IMR-90 (cell line): ENCODE results near the gene ACE. TPM values are rescaled to one million over a fixed set of nuclear protein-coding genes. Genes with fewer than 3 reads are reported as not detected.

Experiments used
- ATAC-seq: fragments of 200-7000 bp; cut with Tn5 transposase; 2 replicates; pipeline ENCODE4 v1.9.1; 2020; ENCODE audit warnings: low read depth, mild to moderate bottlenecking, moderate library complexity
- BruUV-seq: library from RNA; stranded (reverse); fragments of 400-500 nt; replicated peaks from 2 replicates; lab custom pipeline; 2021; lab: Mats Ljungman, UMichigan
- CTCF ChIA-PET: fragments of 300-600 bp; formaldehyde crosslinking; extraction: SDS; loops from one replicate; lab custom pipeline; 2021; ENCODE audit warnings: antibody characterized with exemption; lab: Yijun Ruan, JAX
- POLR2A ChIA-PET: fragments of 300-600 bp; sonication (Branson Sonifier 250); formaldehyde crosslinking; loops from one replicate; lab custom pipeline; 2022; ENCODE audit warnings: antibody characterized with exemption; ENCODE audit not compliant: unreplicated experiment; lab: Charles Lee
- DNase-seq: peaks from one replicate; pipeline ENCODE4 v3.0.0; 2013
- H2AFZ ChIP-seq: replicated peaks from 2 replicates; pipeline ENCODE3; 2013; ENCODE audit warnings: low read length, mild to moderate bottlenecking; ENCODE audit not compliant: poor library complexity
- H2AK5ac ChIP-seq: 2 replicates; pipeline ENCODE4 v1.6.1; 2013; ENCODE audit warnings: low read depth, low read length, inconsistent platforms
- H2AK9ac ChIP-seq: replicated peaks from 2 replicates; pipeline ENCODE3; 2013; ENCODE audit warnings: mild to moderate bottlenecking, low read depth, low read length, moderate library complexity; ENCODE audit not compliant: poor library complexity
- H2BK120ac ChIP-seq: 2 replicates; pipeline ENCODE4 v1.6.1; 2013; ENCODE audit warnings: low read depth, low read length, inconsistent platforms
- H2BK15ac ChIP-seq: 3 replicates; pipeline ENCODE4 v1.6.1; 2013; ENCODE audit warnings: low read depth, low read length, inconsistent platforms
- H2BK20ac ChIP-seq: 2 replicates; pipeline ENCODE4 v1.6.1; 2013; ENCODE audit warnings: low read depth, mild to moderate bottlenecking, inconsistent platforms, low read length, moderate library complexity
- H2BK5ac ChIP-seq: 2 replicates; pipeline ENCODE4 v1.6.1; 2013; ENCODE audit warnings: mild to moderate bottlenecking, low read depth, low read length, inconsistent platforms; ENCODE audit not compliant: poor library complexity, severe bottlenecking
- H3K14ac ChIP-seq: replicated peaks from 2 replicates; pipeline ENCODE4 v1.6.1; 2013; ENCODE audit warnings: low read depth, low read length, inconsistent platforms
- H3K18ac ChIP-seq: 2 replicates; pipeline ENCODE4 v1.6.1; 2013; ENCODE audit warnings: low read depth, low read length, control low read depth
- H3K23ac ChIP-seq: 2 replicates; pipeline ENCODE4 v1.6.1; 2013; ENCODE audit warnings: low read depth, low read length, inconsistent platforms
- H3K27ac ChIP-seq: 2 replicates; pipeline ENCODE4 v1.5.1; 2013; ENCODE audit warnings: mild to moderate bottlenecking, control low read depth, low read length; ENCODE audit not compliant: insufficient read depth
- H3K27me3 ChIP-seq: 2 replicates; pipeline ENCODE4 v1.6.1; 2013; ENCODE audit warnings: low read length; ENCODE audit not compliant: control insufficient read depth, insufficient read depth
- H3K36me3 ChIP-seq: 2 replicates; pipeline ENCODE4 v1.6.1; 2013; ENCODE audit warnings: low read length, mixed read lengths; ENCODE audit not compliant: control insufficient read depth, insufficient read depth
- H3K4ac ChIP-seq: 2 replicates; pipeline ENCODE4 v1.6.1; 2013; ENCODE audit warnings: low read depth, low read length, inconsistent platforms
- H3K4me1 ChIP-seq: 2 replicates; pipeline ENCODE4 v1.6.1; 2013; ENCODE audit warnings: low read length, mixed read lengths; ENCODE audit not compliant: control insufficient read depth, insufficient read depth
- H3K4me2 ChIP-seq: 2 replicates; pipeline ENCODE4 v1.6.1; 2013; ENCODE audit warnings: low read depth, mild to moderate bottlenecking, control low read depth, low read length, moderate library complexity
- H3K4me3 ChIP-seq: 2 replicates; pipeline ENCODE4 v1.5.1; 2013; ENCODE audit warnings: low read depth, mild to moderate bottlenecking, control low read depth, low read length, moderate library complexity; ENCODE audit not compliant: insufficient read depth
- H3K56ac ChIP-seq: 2 replicates; pipeline ENCODE4 v1.6.1; 2013; ENCODE audit warnings: low read length, inconsistent platforms; ENCODE audit not compliant: insufficient read depth; ENCODE audit errors: extremely low read depth
- H3K79me1 ChIP-seq, 2 experiments: 2 replicates each; pipeline ENCODE4 v1.6.1; 2013; ENCODE audit warnings: low read length in 2 of 2, inconsistent platforms in 1 of 2, low read depth in 1 of 2
- H3K9ac ChIP-seq: 2 replicates; pipeline ENCODE4 v1.6.1; 2013; ENCODE audit warnings: low read depth, low read length, control low read depth
- H3K9me1 ChIP-seq: 2 replicates; pipeline ENCODE4 v1.6.1; 2013; ENCODE audit warnings: low read length, inconsistent platforms; ENCODE audit not compliant: insufficient read depth
- H3K9me3 ChIP-seq: 2 replicates; pipeline ENCODE4 v1.6.1; 2013; ENCODE audit warnings: low read length; ENCODE audit not compliant: control insufficient read depth, insufficient read depth
- H4K20me1 ChIP-seq: 2 replicates; pipeline ENCODE4 v1.6.1; 2013; ENCODE audit warnings: low read length, inconsistent platforms; ENCODE audit not compliant: insufficient read depth
- H4K5ac ChIP-seq: 2 replicates; pipeline ENCODE4 v1.6.1; 2013; ENCODE audit warnings: mild to moderate bottlenecking, low read depth, low read length, control low read depth
- H4K8ac ChIP-seq, 2 experiments: 2 replicates each; pipeline ENCODE4 v1.6.1; 2013; ENCODE audit warnings: low read depth in 2 of 2, low read length in 2 of 2, control low read depth in 1 of 2, inconsistent platforms in 1 of 2
- H4K91ac ChIP-seq: 2 replicates; pipeline ENCODE4 v1.6.1; 2013; ENCODE audit warnings: low read depth, low read length, inconsistent platforms; ENCODE audit not compliant: insufficient read depth
- BHLHE40 ChIP-seq: fragments of 150-350 bp; IDR thresholded peaks from 2 replicates; pipeline ENCODE4 v1.6.1; 2016; ENCODE audit warnings: mild to moderate bottlenecking, low read depth, low read length
- CHD1 ChIP-seq: IDR thresholded peaks from 2 replicates; pipeline ENCODE4 v1.6.1; 2012; ENCODE audit warnings: low read depth, low read length, improper control_type of control experiment
- CTCF ChIP-seq: conservative IDR thresholded peaks from 2 replicates; pipeline ENCODE4 v1.5.1; 2012; ENCODE audit warnings: mild to moderate bottlenecking, low read depth, low read length, improper control_type of control experiment
- FOS ChIP-seq: fragments of 150-350 bp; IDR thresholded peaks from 2 replicates; pipeline ENCODE4 v1.6.1; 2016; ENCODE audit warnings: low read depth, low read length
- MAFK ChIP-seq: IDR thresholded peaks from 2 replicates; pipeline ENCODE4 v1.6.1; 2012; ENCODE audit warnings: low read depth, low read length, improper control_type of control experiment
- MAZ ChIP-seq: IDR thresholded peaks from 2 replicates; pipeline ENCODE4 v1.6.1; 2012; ENCODE audit warnings: low read depth, mild to moderate bottlenecking, low read length, improper control_type of control experiment, moderate library complexity, borderline replicate concordance
- MXI1 ChIP-seq: IDR thresholded peaks from 2 replicates; pipeline ENCODE4 v1.6.1; 2012; ENCODE audit warnings: low read depth, mild to moderate bottlenecking, low read length, moderate library complexity, borderline replicate concordance
- NFE2L2 ChIP-seq: fragments of 150-350 bp; IDR thresholded peaks from 2 replicates; pipeline ENCODE4 v1.6.1; 2016; ENCODE audit warnings: low read depth, mild to moderate bottlenecking, low read length
- POLR2A ChIP-seq: IDR thresholded peaks from 2 replicates; pipeline ENCODE4 v1.6.1; 2012; ENCODE audit warnings: mild to moderate bottlenecking, low read depth, low read length
- RAD21 ChIP-seq: IDR thresholded peaks from 2 replicates; pipeline ENCODE4 v1.6.1; 2012; ENCODE audit warnings: low read length, improper control_type of control experiment
- RCOR1 ChIP-seq: IDR thresholded peaks from 2 replicates; pipeline ENCODE4 v1.6.1; 2012; ENCODE audit warnings: mild to moderate bottlenecking, low read length, improper control_type of control experiment; ENCODE audit not compliant: insufficient replicate concordance
- RFX5 ChIP-seq: IDR thresholded peaks from 2 replicates; pipeline ENCODE4 v1.8.0; 2012; ENCODE audit warnings: low read depth, mild to moderate bottlenecking, low read length, moderate library complexity
- SMC3 ChIP-seq: fragments of 150-350 bp; IDR thresholded peaks from 2 replicates; pipeline ENCODE4 v1.6.1; 2016; ENCODE audit warnings: low read depth, mild to moderate bottlenecking, antibody characterized with exemption, low read length, moderate library complexity
- WGBS, 2 experiments: methylation state at CpG; one replicate each; pipeline versions ENCODE4 v1.1.5 to v1.1.7; 2013; ENCODE audit warnings: missing lambda C conversion rate in 2 of 2; ENCODE audit not compliant: insufficient read length in 1 of 2; ENCODE audit errors: extremely low coverage in 2 of 2; 5-methylcytosine and 5-hydroxymethylcytosine counted together
- dilution Hi-C: fragments of 300-500 bp; cut with HindIII; formaldehyde crosslinking; loops from one replicate; pipeline ENCODE4 v1.14.3; 2018; ENCODE audit warnings: low sequenced_read_pairs; ENCODE audit not compliant: unreplicated experiment
- in situ Hi-C: fragments of 300-500 bp; cut with MboI; formaldehyde crosslinking; loops from 3 replicates; pipeline ENCODE4 v1.14.3; 2019; ENCODE audit warnings: low sequenced_read_pairs, inconsistent platforms, mixed read lengths
- intact Hi-C: fragments of 100-400 bp; cut with micrococcal nuclease; formaldehyde crosslinking; loops from 2 replicates; pipeline ENCODE4 v1.10.0; 2022
- polyA plus RNA-seq, 3 experiments: library from polyadenylated mRNA; depleted of rRNA; stranded (reverse); fragments of >200 nt; gene quantifications; 2 replicates each; pipeline ENCODE4 v1.2.3, GENCODE V29; 2012; ENCODE audit warnings: low replicate concordance in 1 of 3
- total RNA-seq: library from RNA; depleted of rRNA; stranded (reverse); fragments of >200 nt; gene quantifications from 2 replicates; pipeline ENCODE4 v1.2.3, GENCODE V29; 2012
- TF ChIP-seq, protein P1 (sequence below): fragments of 150-350 bp; IDR thresholded peaks from 2 replicates; pipeline ENCODE4 v1.6.1; 2016; ENCODE audit warnings: low read depth, mild to moderate bottlenecking, low read length, moderate library complexity, borderline replicate concordance

ACE gene
- total and polyA plus RNA-seq, 2 of the 4 experiments (the other 2 are of a cell fraction): 1.4 to 5.8 TPM

DNA sequence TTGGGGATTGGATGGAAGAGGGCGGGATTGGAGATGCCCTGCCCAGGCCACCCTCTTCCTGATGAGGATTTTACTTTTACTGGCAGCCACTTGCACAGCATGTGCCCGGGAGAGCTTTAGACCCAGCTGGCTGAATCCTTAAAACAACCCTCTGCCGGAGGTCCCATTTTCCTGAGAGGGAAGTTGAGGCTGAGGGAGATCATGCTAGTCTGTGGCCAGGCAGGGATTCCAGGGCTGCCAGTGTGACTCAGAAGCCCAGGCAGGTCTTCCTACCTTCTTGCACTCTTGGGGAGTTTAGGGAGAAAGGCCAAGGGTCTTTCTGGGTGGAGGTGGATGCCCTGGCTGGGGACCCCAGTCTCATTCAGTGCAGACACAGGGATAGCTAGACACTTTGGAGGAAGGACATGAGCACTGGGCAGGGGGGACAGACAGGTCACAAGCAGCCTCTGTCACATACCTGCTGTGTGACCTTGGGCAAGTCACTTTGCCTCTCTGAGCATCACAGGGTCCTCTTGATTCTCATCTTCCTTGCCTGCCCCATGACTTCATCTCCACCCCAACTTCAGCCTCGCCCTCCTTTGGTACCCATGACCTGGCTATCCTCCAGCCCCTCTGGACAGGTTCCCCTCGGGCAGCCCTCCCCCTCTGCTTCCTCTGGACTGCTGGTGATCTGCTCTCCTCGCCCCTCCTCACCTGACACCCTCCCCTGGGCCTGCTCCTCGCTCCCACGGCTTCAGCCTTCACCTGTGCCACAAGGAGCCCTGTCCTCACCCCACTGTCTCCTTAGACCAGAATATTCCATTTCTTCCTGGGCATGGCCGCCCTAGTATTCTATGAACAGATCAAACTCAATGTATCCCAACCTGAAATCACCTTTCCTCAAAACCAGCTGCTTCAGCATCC, 62.1 kb downstream of the ACE start:
- Histone ChIP-seq H3K14ac (no peak overlapping the region), H3K4me1 (peaks cover 3% of the 10 kb centered on the region; the same call in 1 of the 2 replicates), H2AK9ac (peak overlapping the region; percentile 42), H2BK5ac (no peak overlapping the region), H3K56ac (no peak overlapping the region), H2BK15ac (no peak overlapping the region), H3K4me2 (no peak overlapping the region), H3K36me3 (no peaks in the 10 kb centered on the region), H4K8ac (no peak overlapping the region), H4K91ac (no peak overlapping the region), H3K4me3 (no peak overlapping the region), H3K9ac (no peak overlapping the region), H3K23ac (0 out of 2 replicates have a peak overlapping the region, but pooled peaks have one; percentile 9), H4K20me1 (no peaks in the 10 kb centered on the region), H3K4ac (no peak overlapping the region), H4K5ac (no peak overlapping the region), H3K9me3 (no peaks in the 10 kb centered on the region), H3K27ac (no peak overlapping the region), H2BK120ac (no peak overlapping the region), H3K9me1 (no peaks in the 10 kb centered on the region), H2AFZ (no peak overlapping the region), H3K79me1 (no peaks in the 10 kb centered on the region), H3K27me3 (peaks cover 59% of the 10 kb centered on the region), H2BK20ac (no peak overlapping the region), H2AK5ac (no peak overlapping the region), H3K18ac (no peak overlapping the region)
- ATAC-seq (no peak), DNase-seq (no peak)
- WGBS, 2 experiments: 58% methylated on average over 4 of the region's 9 CpGs; no CpG with 5 or more reads in 1 of the 2 experiments
- ChIA-PET POLR2A (no interaction called here), CTCF (interaction anchor here (0.6 kb wide), 1 partner anchor 60 kb away, joined by 3 read pairs; no protein-coding TSS in a partner anchor)
- dilution Hi-C loops (no loop called here), in situ Hi-C loops (no loop called here), intact Hi-C loops (no loop called here)
- no TSS peak for BruUV-seq
- TF ChIP-seq RCOR1 (no peak), POLR2A (no peak), CTCF (no peak), MAZ (no peak), FOS (no peak), NFE2L2 (no peak), MXI1 (no peak), MAFK (no peak), RFX5 (no peak), SMC3 (no peak), BHLHE40 (no peak), RAD21 (no peak), CHD1 (no peak)
- TF ChIP-seq, protein P1, sequence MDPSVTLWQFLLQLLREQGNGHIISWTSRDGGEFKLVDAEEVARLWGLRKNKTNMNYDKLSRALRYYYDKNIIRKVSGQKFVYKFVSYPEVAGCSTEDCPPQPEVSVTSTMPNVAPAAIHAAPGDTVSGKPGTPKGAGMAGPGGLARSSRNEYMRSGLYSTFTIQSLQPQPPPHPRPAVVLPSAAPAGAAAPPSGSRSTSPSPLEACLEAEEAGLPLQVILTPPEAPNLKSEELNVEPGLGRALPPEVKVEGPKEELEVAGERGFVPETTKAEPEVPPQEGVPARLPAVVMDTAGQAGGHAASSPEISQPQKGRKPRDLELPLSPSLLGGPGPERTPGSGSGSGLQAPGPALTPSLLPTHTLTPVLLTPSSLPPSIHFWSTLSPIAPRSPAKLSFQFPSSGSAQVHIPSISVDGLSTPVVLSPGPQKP: no peak
